HepG2 (cell line): ENCODE results near the gene NKX1-1. TPM values are rescaled to one million over a fixed set of nuclear protein-coding genes. Genes with fewer than 3 reads are reported as not detected.

Experiments
- JARID2 ChIP-seq: sonication (generic); formaldehyde crosslinking; IDR thresholded peaks from 2 replicates; pipeline ENCODE4 v1.8.1; 2023; ENCODE audit warnings: missing genetic modification reagents, inconsistent platforms; ENCODE audit not compliant: insufficient replicate concordance
- MED1 ChIP-seq: sonication (generic); formaldehyde crosslinking; IDR thresholded peaks from 2 replicates; pipeline ENCODE4 v1.4.0; 2020; ENCODE audit warnings: missing genetic modification reagents
- NBN ChIP-seq: fragments of 450-650 bp; conservative IDR thresholded peaks from 2 replicates; pipeline ENCODE4 v1.6.1; 2017
- PHF21A ChIP-seq: sonication (generic); formaldehyde crosslinking; IDR thresholded peaks from 2 replicates; pipeline ENCODE4 v1.5.0; 2020; ENCODE audit warnings: mild to moderate bottlenecking, missing genetic modification reagents
- PPARG ChIP-seq: conservative IDR thresholded peaks from 2 replicates; pipeline ENCODE4 v1.6.1; 2016; ENCODE audit warnings: missing biosample characterization, missing genetic modification reagents
- SCMH1 ChIP-seq: sonication (generic); formaldehyde crosslinking; IDR thresholded peaks from 2 replicates; pipeline ENCODE4 v1.9.0; 2021; ENCODE audit warnings: missing genetic modification reagents, mild to moderate bottlenecking, borderline replicate concordance
- TCF7L2 ChIP-seq: IDR thresholded peaks from 2 replicates; pipeline ENCODE4 v1.6.1; 2011; ENCODE audit warnings: mild to moderate bottlenecking, low read depth, low read length, moderate library complexity
- THYN1 ChIP-seq: sonication (generic); formaldehyde crosslinking; IDR thresholded peaks from 2 replicates; pipeline ENCODE4 v1.8.1; 2023; ENCODE audit warnings: low read depth, mild to moderate bottlenecking, moderate library complexity, missing genetic modification reagents, borderline replicate concordance
- ZKSCAN5 ChIP-seq: sonication (generic); formaldehyde crosslinking; IDR thresholded peaks from 2 replicates; pipeline ENCODE4 v1.5.1; 2020; ENCODE audit warnings: mild to moderate bottlenecking, missing genetic modification reagents
- ZNF720 ChIP-seq: sonication (generic); formaldehyde crosslinking; IDR thresholded peaks from 2 replicates; pipeline ENCODE4 v1.4.0; 2020; ENCODE audit warnings: missing genetic modification reagents
- ZSCAN29 ChIP-seq: sonication (generic); formaldehyde crosslinking; conservative IDR thresholded peaks from 2 replicates; pipeline ENCODE4 v1.4.0; 2020; ENCODE audit warnings: mild to moderate bottlenecking, missing genetic modification reagents
- polyA plus RNA-seq, 8 experiments: library from polyadenylated mRNA; depleted of rRNA in 3 of 8; stranded (reverse) in 7 of 8; unstranded in 1 of 8; fragments of >200 nt; fragmentation: Illumina TruSeq in 4 of 8; extraction: Trizol in 4 of 8; gene quantifications; 2 replicates each; pipeline versions ENCODE4 v1.2.1 to v1.2.3, GENCODE V29; 2011 to 2016; ENCODE audit warnings: low read depth in 4 of 8, missing spikeins in 1 of 8, mixed read lengths in 1 of 8; ENCODE audit not compliant: insufficient read depth in 1 of 8
- total RNA-seq, 5 experiments: library from RNA; depleted of rRNA; stranded (reverse); fragments of >200 nt; fragmentation: Illumina TruSeq; extraction: Trizol; gene quantifications; 2 replicates each; pipeline ENCODE4 v1.2.3, GENCODE V29; 2016; ENCODE audit warnings: low read depth in 1 of 5
- TF ChIP-seq, protein P1 (sequence below): sonication (generic); formaldehyde crosslinking; IDR thresholded peaks from 2 replicates; pipeline ENCODE4 v1.4.0; 2020; ENCODE audit warnings: missing genetic modification reagents, borderline replicate concordance
- TF ChIP-seq, protein P2 (sequence below): sonication (generic); formaldehyde crosslinking; IDR thresholded peaks from 2 replicates; pipeline ENCODE4 v1.4.0; 2020; ENCODE audit warnings: low read depth, missing genetic modification reagents
- TF ChIP-seq, protein P3 (sequence below): sonication (generic); formaldehyde crosslinking; IDR thresholded peaks from 2 replicates; pipeline ENCODE4 v1.8.1; 2023; ENCODE audit warnings: mild to moderate bottlenecking, moderate library complexity, missing genetic modification reagents
- TF ChIP-seq, protein P4 (sequence below): sonication (generic); formaldehyde crosslinking; IDR thresholded peaks from 2 replicates; pipeline ENCODE4 v1.8.0; 2022; ENCODE audit warnings: mild to moderate bottlenecking, missing genetic modification reagents; ENCODE audit not compliant: insufficient replicate concordance
- TF ChIP-seq, protein P5 (sequence below): sonication (generic); formaldehyde crosslinking; IDR thresholded peaks from 2 replicates; pipeline ENCODE4 v1.8.1; 2023; ENCODE audit warnings: missing genetic modification reagents, inconsistent platforms, borderline replicate concordance

The NKX1-1 gene
- total and polyA plus RNA-seq, 2 of the 13 experiments (the other 11 are each of a cell fraction or from before 2014, with no cell fraction given) = not detected

DNA sequence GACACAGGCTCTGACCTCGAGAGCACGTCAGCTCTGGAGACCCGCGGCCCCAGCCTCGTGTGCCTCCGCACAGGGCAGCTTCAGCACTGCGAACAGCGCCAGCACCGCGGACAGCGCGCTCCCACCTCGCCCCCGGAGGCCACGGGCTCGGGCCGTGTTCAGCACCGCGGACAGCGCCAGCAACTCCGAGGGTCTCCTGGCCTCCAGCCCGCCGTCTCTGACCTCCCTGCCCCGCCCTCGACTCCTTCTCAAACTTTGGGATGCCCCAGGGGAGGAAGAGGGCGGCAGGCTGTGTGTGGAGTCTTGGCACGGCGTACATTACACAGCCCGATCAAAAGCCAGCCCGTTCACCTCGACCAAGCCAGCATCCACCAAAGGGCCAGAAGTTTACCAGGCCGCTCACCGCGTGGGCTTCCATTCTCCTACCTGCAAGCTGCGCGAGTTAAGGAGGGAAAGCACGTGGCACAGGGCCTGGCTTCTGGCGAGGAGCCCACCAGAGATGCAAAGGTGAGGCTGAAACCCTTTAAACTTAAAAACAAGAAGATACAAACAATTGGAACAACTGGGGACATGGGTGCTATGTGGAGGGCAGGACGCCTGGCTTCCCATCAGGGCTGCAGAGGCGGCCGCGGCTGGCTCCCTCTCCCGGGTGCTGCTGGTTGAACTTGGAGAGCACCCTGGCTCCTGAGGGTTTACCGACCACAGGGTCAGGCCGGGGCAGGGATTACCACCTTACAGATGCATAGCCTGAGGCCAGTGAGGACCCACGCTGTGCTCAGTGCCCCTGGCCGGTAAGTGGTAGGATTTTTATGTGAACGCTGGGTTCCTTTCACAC, 4.5 kb upstream of the NKX1-1 start (continued):
- peak; percentile 93 for TF ChIP-seq SCMH1 (CRISPR knock-in tag)
- TF ChIP-seq PHF21A (CRISPR knock-in tag) = peak; percentile 45; the same call in 1 of the 2 replicates
- TF ChIP-seq, protein P1, sequence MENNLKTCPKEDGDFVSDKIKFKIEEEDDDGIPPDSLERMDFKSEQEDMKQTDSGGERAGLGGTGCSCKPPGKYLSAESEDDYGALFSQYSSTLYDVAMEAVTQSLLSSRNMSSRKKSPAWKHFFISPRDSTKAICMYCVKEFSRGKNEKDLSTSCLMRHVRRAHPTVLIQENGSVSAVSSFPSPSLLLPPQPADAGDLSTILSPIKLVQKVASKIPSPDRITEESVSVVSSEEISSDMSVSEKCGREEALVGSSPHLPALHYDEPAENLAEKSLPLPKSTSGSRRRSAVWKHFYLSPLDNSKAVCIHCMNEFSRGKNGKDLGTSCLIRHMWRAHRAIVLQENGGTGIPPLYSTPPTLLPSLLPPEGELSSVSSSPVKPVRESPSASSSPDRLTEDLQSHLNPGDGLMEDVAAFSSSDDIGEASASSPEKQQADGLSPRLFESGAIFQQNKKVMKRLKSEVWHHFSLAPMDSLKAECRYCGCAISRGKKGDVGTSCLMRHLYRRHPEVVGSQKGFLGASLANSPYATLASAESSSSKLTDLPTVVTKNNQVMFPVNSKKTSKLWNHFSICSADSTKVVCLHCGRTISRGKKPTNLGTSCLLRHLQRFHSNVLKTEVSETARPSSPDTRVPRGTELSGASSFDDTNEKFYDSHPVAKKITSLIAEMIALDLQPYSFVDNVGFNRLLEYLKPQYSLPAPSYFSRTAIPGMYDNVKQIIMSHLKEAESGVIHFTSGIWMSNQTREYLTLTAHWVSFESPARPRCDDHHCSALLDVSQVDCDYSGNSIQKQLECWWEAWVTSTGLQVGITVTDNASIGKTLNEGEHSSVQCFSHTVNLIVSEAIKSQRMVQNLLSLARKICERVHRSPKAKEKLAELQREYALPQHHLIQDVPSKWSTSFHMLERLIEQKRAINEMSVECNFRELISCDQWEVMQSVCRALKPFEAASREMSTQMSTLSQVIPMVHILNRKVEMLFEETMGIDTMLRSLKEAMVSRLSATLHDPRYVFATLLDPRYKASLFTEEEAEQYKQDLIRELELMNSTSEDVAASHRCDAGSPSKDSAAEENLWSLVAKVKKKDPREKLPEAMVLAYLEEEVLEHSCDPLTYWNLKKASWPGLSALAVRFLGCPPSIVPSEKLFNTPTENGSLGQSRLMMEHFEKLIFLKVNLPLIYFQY = peak; percentile 100
- peak; percentile 96 for TF ChIP-seq MED1 (CRISPR knock-in tag)
- TF ChIP-seq TCF7L2 = no peak
- peak; percentile 100; the same call in 1 of the 2 replicates for TF ChIP-seq THYN1 (CRISPR knock-in tag)
- peak; percentile 100 for TF ChIP-seq JARID2 (CRISPR knock-in tag)
- TF ChIP-seq, protein P2, sequence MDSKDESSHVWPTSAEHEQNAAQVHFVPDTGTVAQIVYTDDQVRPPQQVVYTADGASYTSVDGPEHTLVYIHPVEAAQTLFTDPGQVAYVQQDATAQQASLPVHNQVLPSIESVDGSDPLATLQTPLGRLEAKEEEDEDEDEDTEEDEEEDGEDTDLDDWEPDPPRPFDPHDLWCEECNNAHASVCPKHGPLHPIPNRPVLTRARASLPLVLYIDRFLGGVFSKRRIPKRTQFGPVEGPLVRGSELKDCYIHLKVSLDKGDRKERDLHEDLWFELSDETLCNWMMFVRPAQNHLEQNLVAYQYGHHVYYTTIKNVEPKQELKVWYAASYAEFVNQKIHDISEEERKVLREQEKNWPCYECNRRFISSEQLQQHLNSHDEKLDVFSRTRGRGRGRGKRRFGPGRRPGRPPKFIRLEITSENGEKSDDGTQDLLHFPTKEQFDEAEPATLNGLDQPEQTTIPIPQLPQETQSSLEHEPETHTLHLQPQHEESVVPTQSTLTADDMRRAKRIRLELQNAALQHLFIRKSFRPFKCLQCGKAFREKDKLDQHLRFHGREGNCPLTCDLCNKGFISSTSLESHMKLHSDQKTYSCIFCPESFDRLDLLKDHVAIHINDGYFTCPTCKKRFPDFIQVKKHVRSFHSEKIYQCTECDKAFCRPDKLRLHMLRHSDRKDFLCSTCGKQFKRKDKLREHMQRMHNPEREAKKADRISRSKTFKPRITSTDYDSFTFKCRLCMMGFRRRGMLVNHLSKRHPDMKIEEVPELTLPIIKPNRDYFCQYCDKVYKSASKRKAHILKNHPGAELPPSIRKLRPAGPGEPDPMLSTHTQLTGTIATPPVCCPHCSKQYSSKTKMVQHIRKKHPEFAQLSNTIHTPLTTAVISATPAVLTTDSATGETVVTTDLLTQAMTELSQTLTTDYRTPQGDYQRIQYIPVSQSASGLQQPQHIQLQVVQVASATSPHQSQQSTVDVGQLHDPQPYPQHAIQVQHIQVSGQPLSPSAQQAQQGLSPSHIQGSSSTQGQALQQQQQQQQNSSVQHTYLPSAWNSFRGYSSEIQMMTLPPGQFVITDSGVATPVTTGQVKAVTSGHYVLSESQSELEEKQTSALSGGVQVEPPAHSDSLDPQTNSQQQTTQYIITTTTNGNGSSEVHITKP (CRISPR knock-in tag) = peak; percentile 96
- TF ChIP-seq, protein P3, sequence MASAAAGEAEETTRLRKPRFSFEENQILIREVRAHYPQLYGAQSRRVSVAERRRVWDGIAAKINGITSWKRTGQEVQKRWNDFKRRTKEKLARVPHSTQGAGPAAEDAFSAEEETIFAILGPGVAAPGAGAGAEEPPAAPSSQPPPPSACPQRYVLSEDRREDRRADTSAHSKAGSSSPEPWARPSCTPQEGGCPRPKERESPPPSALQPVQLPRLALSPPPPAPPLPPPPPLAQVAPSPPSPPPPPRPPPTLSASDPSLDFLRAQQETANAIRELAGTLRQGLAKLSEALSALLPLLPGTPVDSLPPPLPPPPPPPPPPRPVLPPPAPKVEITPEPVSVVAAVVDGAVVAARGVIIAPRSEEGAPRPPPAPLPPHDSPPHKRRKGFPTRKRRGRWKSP (CRISPR knock-in tag) = peak; percentile 99
- TF ChIP-seq ZSCAN29 (CRISPR knock-in tag) = peak; percentile 97
- TF ChIP-seq PPARG (CRISPR knock-in tag) = peak; percentile 97
- peak; percentile 100 for TF ChIP-seq ZNF720
- peak; percentile 88; the same call in 1 of the 2 replicates for TF ChIP-seq ZKSCAN5 (CRISPR knock-in tag)
- TF ChIP-seq, protein P4, sequence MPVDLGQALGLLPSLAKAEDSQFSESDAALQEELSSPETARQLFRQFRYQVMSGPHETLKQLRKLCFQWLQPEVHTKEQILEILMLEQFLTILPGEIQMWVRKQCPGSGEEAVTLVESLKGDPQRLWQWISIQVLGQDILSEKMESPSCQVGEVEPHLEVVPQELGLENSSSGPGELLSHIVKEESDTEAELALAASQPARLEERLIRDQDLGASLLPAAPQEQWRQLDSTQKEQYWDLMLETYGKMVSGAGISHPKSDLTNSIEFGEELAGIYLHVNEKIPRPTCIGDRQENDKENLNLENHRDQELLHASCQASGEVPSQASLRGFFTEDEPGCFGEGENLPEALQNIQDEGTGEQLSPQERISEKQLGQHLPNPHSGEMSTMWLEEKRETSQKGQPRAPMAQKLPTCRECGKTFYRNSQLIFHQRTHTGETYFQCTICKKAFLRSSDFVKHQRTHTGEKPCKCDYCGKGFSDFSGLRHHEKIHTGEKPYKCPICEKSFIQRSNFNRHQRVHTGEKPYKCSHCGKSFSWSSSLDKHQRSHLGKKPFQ (CRISPR knock-in tag) = peak; percentile 99
- no peak for TF ChIP-seq NBN
- TF ChIP-seq, protein P5, sequence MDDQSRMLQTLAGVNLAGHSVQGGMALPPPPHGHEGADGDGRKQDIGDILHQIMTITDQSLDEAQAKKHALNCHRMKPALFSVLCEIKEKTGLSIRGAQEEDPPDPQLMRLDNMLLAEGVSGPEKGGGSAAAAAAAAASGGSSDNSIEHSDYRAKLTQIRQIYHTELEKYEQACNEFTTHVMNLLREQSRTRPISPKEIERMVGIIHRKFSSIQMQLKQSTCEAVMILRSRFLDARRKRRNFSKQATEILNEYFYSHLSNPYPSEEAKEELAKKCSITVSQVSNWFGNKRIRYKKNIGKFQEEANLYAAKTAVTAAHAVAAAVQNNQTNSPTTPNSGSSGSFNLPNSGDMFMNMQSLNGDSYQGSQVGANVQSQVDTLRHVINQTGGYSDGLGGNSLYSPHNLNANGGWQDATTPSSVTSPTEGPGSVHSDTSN (CRISPR knock-in tag) = peak; percentile 100
